D721Med (cell line): Measurements from ENCODE around the gene HOXA3.

Source experiments
- DNase-seq: peaks from one replicate; pipeline ENCODE4 v3.0.0; 2011; ENCODE audit warnings: low spot score; ENCODE audit not compliant: insufficient read length
- FAIRE-seq: peaks from 2 replicates; lab custom pipeline; 2011; peaks lifted over from hg19 to GRCh38; lab: Jason Lieb, UNC
- CTCF ChIP-seq: IDR thresholded peaks from 2 replicates; pipeline ENCODE4 v1.5.1; 2012; ENCODE audit warnings: mild to moderate bottlenecking, control low read depth; ENCODE audit not compliant: insufficient read depth; ENCODE audit errors: missing control alignments

HOXA3 gene

DNA sequence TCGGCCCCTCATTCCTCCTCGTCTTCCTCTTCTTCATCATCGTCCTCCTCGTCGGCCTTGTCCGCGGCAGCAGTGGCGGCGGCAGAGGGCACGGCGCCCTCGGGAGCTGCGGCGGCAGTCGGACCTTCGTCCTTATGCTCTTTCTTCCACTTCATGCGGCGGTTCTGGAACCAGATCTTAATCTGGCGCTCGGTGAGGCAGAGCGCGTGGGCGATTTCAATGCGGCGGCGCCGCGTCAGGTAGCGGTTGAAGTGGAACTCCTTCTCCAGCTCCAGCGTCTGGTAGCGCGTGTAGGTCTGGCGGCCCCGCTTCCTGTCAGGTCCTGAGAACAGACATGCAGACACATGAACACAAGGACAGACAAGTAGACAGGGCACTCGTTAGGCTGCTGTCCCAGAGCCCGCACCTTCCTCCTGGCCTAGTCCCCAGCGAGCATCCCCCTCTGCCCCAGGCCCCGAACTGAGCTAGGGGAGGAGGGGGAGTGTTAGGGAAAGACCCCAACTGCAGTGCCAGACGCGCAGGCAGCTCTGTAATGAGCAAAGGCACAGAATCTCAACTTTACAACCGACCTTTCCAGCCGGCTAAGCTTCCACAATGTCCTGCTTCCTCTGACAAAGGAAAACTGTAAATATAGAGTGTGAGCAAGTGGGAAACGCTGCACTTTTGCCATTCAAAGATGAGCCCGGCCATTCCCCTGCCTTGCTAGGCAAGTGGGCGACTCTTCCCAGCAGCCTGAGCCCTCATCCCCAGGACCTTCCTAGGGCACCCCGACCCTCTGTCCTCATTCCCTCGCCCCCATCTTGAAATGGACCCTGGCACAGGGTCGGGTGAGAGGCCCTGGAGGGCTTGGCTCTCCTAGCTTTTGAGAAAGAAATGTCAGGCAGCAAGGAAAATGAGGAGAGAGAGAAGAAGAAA is 2.8 kb upstream of the HOXA3 start:
- TF ChIP-seq CTCF = no peak
- DNase-seq (no peak), FAIRE-seq (no peak)

DNA sequence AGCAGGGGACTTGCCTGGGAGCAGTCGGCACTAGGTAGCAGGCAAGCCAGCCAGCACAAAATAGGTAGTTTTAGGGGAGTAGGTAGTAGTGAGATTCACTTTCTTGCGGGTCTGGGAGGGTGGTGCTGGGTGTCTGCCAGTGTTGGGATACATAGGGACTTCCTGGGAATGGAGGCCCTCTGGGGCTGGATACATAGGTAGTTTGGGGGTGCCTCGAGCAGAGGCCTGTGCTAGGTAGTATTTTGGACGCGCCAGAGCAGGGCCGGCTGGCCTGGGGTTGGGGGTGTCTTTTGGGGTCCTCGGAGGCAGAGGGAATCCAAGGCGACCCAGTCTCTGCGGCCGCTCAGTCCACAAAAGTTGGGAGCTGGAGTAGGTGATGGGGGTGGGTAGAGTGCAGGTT is 2.0 kb upstream of the HOXA3 start:
- FAIRE-seq (no peak), DNase-seq (no peak)
- TF ChIP-seq CTCF = no peak

- TF ChIP-seq CTCF = no peak
- FAIRE-seq (no peak), DNase-seq (no peak)
Observed at GRCh38 chr7:27153526-27153925, 1.1 kb upstream of the HOXA3 start.

- TF ChIP-seq CTCF = no peak
- DNase-seq (no peak), FAIRE-seq (no peak)
Observed at GRCh38 chr7:27152816-27153442, 546 bp upstream of the HOXA3 start.

DNA sequence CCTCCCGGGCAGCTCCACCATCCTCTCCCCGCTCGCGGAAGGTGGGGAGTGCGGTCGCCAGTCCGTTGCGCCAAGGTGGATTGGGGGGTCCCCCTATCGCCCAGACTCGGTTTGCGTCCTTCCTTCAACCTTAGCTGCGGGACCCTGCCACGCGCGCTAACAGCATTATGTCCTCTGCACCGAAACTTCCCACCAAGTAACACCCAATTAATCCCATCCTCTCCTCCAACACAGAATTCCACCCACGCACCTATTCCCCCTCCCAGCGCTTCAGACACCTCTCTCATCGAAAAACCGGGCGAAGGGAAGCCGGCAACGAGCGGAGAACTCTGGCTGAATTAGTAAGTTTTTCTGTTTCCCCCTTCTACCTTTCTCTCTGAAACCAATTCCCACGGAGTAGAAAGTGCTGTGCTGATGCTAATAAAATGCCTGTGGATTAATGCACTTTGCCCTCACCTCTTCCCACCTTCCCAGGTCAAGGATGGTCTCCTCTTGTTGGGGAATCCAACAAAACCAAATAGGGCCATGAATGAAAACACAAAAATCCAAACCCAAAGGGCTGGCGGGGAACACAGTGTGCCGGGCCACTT is 947 bp downstream of the HOXA3 start:
- no peak for DNase-seq
- TF ChIP-seq CTCF = no peak
- no peak for FAIRE-seq

DNA sequence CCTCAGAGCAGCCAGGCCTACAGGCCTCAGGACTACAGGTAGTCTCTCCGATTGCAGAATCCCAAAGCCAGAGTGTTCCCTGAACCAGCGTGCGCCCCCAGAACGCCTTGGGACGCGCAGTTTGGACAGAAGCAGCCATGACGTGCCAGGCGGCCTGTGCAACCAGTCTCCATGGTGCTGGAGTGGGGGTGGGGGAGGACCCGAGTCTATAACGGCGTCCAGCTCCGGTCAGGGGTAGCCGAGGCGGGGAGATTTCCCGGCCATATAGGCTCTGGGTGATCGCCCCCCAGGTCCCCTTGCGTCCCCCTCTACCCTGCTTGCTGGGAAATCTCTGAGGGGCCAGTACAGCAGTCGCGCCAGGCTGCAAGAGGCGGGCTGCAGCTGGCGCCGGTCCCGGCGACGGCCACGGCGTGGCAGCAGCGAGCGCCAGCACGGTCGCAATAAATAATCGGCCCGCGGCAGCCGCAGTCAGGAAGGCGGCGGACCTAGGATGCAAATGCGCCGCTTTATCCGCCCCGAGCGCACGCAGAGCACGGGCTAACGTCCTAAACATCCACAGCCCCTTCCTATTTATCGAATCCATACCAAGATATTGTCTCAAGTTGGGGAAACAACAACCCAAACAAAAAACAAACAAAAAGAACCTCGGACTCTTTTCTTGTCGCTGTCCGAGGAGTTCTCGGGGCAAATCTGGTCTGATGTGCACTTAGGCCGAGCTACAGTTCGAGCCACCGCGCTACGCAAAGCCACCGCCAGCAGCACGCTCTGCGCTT is 1.6 kb downstream of the HOXA3 start:
- TF ChIP-seq CTCF = peak; percentile 73
- FAIRE-seq (no peak), DNase-seq (peak; percentile 86)
